Lower leg skin (tissue), 3 donors: ENCODE measurements around the gene MRTO4.

Experiments
- CTCF ChIP-seq, 3 donors: fragments of 450-650 bp; IDR thresholded peaks; one replicate each; pipeline ENCODE4 v1.5.1; 2016; ENCODE audit warnings: antibody characterized with exemption in 3 of 3, mild to moderate bottlenecking in 3 of 3, moderate library complexity in 2 of 3
- POLR2A ChIP-seq, 2 donors: fragments of 450-650 bp; IDR thresholded peaks; one replicate each; pipeline ENCODE4 v1.6.1; 2016 to 2017; ENCODE audit warnings: antibody characterized with exemption in 2 of 2, mild to moderate bottlenecking in 1 of 2, moderate library complexity in 1 of 2

- TF ChIP-seq CTCF (IDR thresholded peaks at IDR 0.05) (no peak), POLR2A (IDR thresholded peaks at IDR 0.05) (no peak)
These were observed 36.0 kb downstream of the MRTO4 start for GRCh38 chr1:19287436-19288185.
